H1 (cell line): ENCODE results near the gene CHST9. TPM values are rescaled to one million over a fixed set of nuclear protein-coding genes. Genes with fewer than 3 reads are reported as not detected.

Source experiments
- CTCF ChIA-PET: fragments of 300-600 bp; sonication (Branson Sonifier 250); formaldehyde crosslinking; loops from one replicate; lab custom pipeline; 2021; ENCODE audit not compliant: partially characterized antibody; lab: Charles Lee
- POLR2A ChIA-PET: fragments of 300-600 bp; sonication (Branson Sonifier 250); formaldehyde crosslinking; loops from one replicate; lab custom pipeline; 2021; ENCODE audit warnings: inconsistent platforms; ENCODE audit not compliant: partially characterized antibody; lab: Charles Lee
- DNase-seq, 2 experiments: peaks; one replicate each; pipeline versions ENCODE4 v3.0.0 to v3.0.0-alpha.2; 2010 to 2022; ENCODE audit warnings: low spot score in 2 of 2, low read depth in 1 of 2, mixed read lengths in 1 of 2
- FAIRE-seq: peaks from 2 replicates; lab custom pipeline; 2011; peaks lifted over from hg19 to GRCh38; lab: Jason Lieb, UNC
- H2AFZ ChIP-seq: 2 replicates; pipeline ENCODE4 v1.8.1; 2012; ENCODE audit warnings: low read length, inconsistent platforms
- H2AK5ac ChIP-seq: 2 replicates; pipeline ENCODE4 v1.6.1; 2013; ENCODE audit warnings: low read depth, low read length
- H2BK120ac ChIP-seq: replicated peaks from 2 replicates; pipeline ENCODE3; 2013; ENCODE audit warnings: low read depth, low read length, inconsistent platforms
- H2BK12ac ChIP-seq: 2 replicates; pipeline ENCODE4 v1.6.1; 2013; ENCODE audit warnings: low read depth, low read length
- H2BK15ac ChIP-seq: 2 replicates; pipeline ENCODE4 v1.6.1; 2013; ENCODE audit warnings: low read length
- H2BK20ac ChIP-seq: 2 replicates; pipeline ENCODE4 v1.6.1; 2013; ENCODE audit warnings: low read length
- H2BK5ac ChIP-seq: 2 replicates; pipeline ENCODE4 v1.6.1; 2013; ENCODE audit warnings: low read depth, low read length
- H3K14ac ChIP-seq: 2 replicates; pipeline ENCODE4 v1.6.1; 2013; ENCODE audit warnings: inconsistent platforms; ENCODE audit not compliant: insufficient read length
- H3K18ac ChIP-seq: 2 replicates; pipeline ENCODE4 v1.6.1; 2013; ENCODE audit warnings: low read length; ENCODE audit errors: extremely low read depth
- H3K23ac ChIP-seq: 2 replicates; pipeline ENCODE4 v1.6.1; 2013; ENCODE audit warnings: inconsistent platforms; ENCODE audit not compliant: insufficient read length
- H3K23me2 ChIP-seq: 2 replicates; pipeline ENCODE4 v1.6.1; 2013; ENCODE audit warnings: low read depth, low read length
- H3K27ac ChIP-seq: 2 replicates; pipeline ENCODE4 v1.6.1; 2011; ENCODE audit warnings: low read depth, low read length, inconsistent platforms
- H3K27me3 ChIP-seq, 4 experiments: replicated peaks in 1 of 4; 1 replicate in 1 of 4; 2 replicates in 3 of 4; pipeline versions ENCODE4 v1.6.1 to v1.8.1; 2011 to 2013; ENCODE audit warnings: low read length in 3 of 4, mild to moderate bottlenecking in 3 of 4, inconsistent platforms in 2 of 4, mixed read lengths in 2 of 4, moderate library complexity in 1 of 4; ENCODE audit not compliant: control insufficient read depth in 3 of 4, insufficient read depth in 3 of 4; ENCODE audit errors: extremely low read depth in 1 of 4
- H3K36me3 ChIP-seq, 4 experiments: 2 replicates each; pipeline versions ENCODE4 v1.6.1 to v1.8.1; 2011 to 2013; ENCODE audit warnings: mild to moderate bottlenecking in 4 of 4, low read length in 3 of 4, moderate library complexity in 2 of 4, control low read depth in 1 of 4, inconsistent platforms in 1 of 4; ENCODE audit not compliant: insufficient read depth in 4 of 4, control insufficient read depth in 2 of 4
- H3K4ac ChIP-seq: replicated peaks from 2 replicates; pipeline ENCODE3; 2013; ENCODE audit warnings: low read length, low read depth, mixed read lengths, inconsistent platforms; ENCODE audit not compliant: insufficient read length
- H3K4me1 ChIP-seq, 4 experiments: replicated peaks in 1 of 4; 1 replicate in 1 of 4; 2 replicates in 3 of 4; pipeline versions ENCODE4 v1.6.1 to v1.8.1; 2011 to 2013; ENCODE audit warnings: low read length in 3 of 4, inconsistent platforms in 2 of 4, mixed read lengths in 1 of 4; ENCODE audit not compliant: insufficient read depth in 4 of 4, control insufficient read depth in 3 of 4
- H3K4me2 ChIP-seq, 2 experiments: 2 replicates each; pipeline versions ENCODE4 v1.6.1 to v1.8.1; 2011 to 2013; ENCODE audit warnings: low read depth in 2 of 2, low read length in 2 of 2, control low read depth in 1 of 2, inconsistent platforms in 1 of 2, mild to moderate bottlenecking in 1 of 2; ENCODE audit not compliant: insufficient read depth in 1 of 2
- H3K4me3 ChIP-seq, 4 experiments: fragments of 200-600, 300-600 bp in 1 of 4; sonication (generic), shearing (Covaris generic), sonication (Bioruptor Twin) in 1 of 4; 2 replicates each; pipeline versions ENCODE4 v1.5.1 to v1.8.1; 2011 to 2016; ENCODE audit warnings: low read length in 4 of 4, low read depth in 3 of 4, control low read depth in 2 of 4, inconsistent platforms in 2 of 4, mild to moderate bottlenecking in 2 of 4, mixed read lengths in 1 of 4, moderate library complexity in 1 of 4; ENCODE audit not compliant: insufficient read depth in 2 of 4; ENCODE audit errors: extremely low read depth in 1 of 4
- H3K56ac ChIP-seq: replicated peaks from 2 replicates; pipeline ENCODE3; 2013; ENCODE audit warnings: low read depth, mild to moderate bottlenecking, mixed read lengths, low read length, inconsistent platforms; ENCODE audit not compliant: insufficient read length
- H3K79me1 ChIP-seq: 2 replicates; pipeline ENCODE4 v1.6.1; 2013; ENCODE audit warnings: low read depth, low read length, control low read depth
- H3K79me2 ChIP-seq, 2 experiments: 2 replicates each; pipeline versions ENCODE4 v1.6.1 to v1.8.1; 2012 to 2013; ENCODE audit warnings: low read length in 2 of 2, mild to moderate bottlenecking in 2 of 2, inconsistent platforms in 1 of 2; ENCODE audit not compliant: insufficient read depth in 2 of 2, control insufficient read depth in 1 of 2
- H3K9ac ChIP-seq, 4 experiments: replicated peaks in 1 of 4; 1 replicate in 1 of 4; 2 replicates in 3 of 4; pipeline versions ENCODE4 v1.6.1 to v1.8.1; 2011 to 2013; ENCODE audit warnings: low read depth in 3 of 4, low read length in 3 of 4, control low read depth in 2 of 4, mild to moderate bottlenecking in 2 of 4, moderate library complexity in 2 of 4, inconsistent platforms in 1 of 4; ENCODE audit errors: extremely low read depth in 1 of 4
- H3K9me3 ChIP-seq, 2 experiments: 2 replicates each; pipeline versions ENCODE4 v1.6.1 to v1.8.1; 2012 to 2013; ENCODE audit warnings: mild to moderate bottlenecking in 2 of 2, moderate library complexity in 2 of 2, control low read depth in 1 of 2, inconsistent platforms in 1 of 2, low read depth in 1 of 2, low read length in 1 of 2, mixed read lengths in 1 of 2; ENCODE audit not compliant: insufficient read depth in 2 of 2
- H4K20me1 ChIP-seq, 2 experiments: replicated peaks in 1 of 2; 2 replicates each; pipeline versions ENCODE3 to v1.8.1; 2011 to 2013; ENCODE audit warnings: inconsistent platforms in 2 of 2, low read length in 2 of 2, mild to moderate bottlenecking in 1 of 2; ENCODE audit not compliant: insufficient read depth in 2 of 2, control insufficient read depth in 1 of 2
- H4K5ac ChIP-seq: 2 replicates; pipeline ENCODE4 v1.6.1; 2013; ENCODE audit warnings: low read length, low read depth, mixed read lengths, inconsistent platforms; ENCODE audit not compliant: insufficient read length
- H4K8ac ChIP-seq: 2 replicates; pipeline ENCODE4 v1.8.0; 2013; ENCODE audit warnings: mild to moderate bottlenecking, moderate library complexity, low read length, inconsistent platforms; ENCODE audit not compliant: insufficient read depth; ENCODE audit errors: extremely low read depth
- H4K91ac ChIP-seq: replicated peaks from 2 replicates; pipeline ENCODE3; 2013; ENCODE audit warnings: low read length, mixed read lengths, inconsistent platforms; ENCODE audit not compliant: insufficient read length
- CREB1 ChIP-seq: IDR thresholded peaks from 2 replicates; pipeline ENCODE4 v1.6.1; 2012; ENCODE audit warnings: inconsistent platforms
- EGR1 ChIP-seq: IDR thresholded peaks from 2 replicates; pipeline ENCODE4 v1.6.1; 2011; ENCODE audit warnings: low read depth, low read length, borderline replicate concordance
- EZH2 ChIP-seq: fragments of 200-600 bp; sonication (generic); IDR thresholded peaks from 2 replicates; pipeline ENCODE4 v1.7.1; 2012; ENCODE audit warnings: low read depth, mild to moderate bottlenecking, moderate library complexity, low read length, inconsistent platforms; ENCODE audit not compliant: severe bottlenecking
- GTF2F1 ChIP-seq: IDR thresholded peaks from 2 replicates; pipeline ENCODE4 v1.6.1; 2012; ENCODE audit warnings: low read depth, low read length, improper control_type of control experiment, borderline replicate concordance
- HDAC2 ChIP-seq, 2 experiments: fragments of 300-600 bp in 1 of 2; sonication (generic) in 1 of 2; IDR thresholded peaks; 2 replicates each; pipeline ENCODE4 v1.6.1; 2011 to 2012; ENCODE audit warnings: low read depth in 2 of 2, low read length in 2 of 2, mild to moderate bottlenecking in 2 of 2, moderate library complexity in 2 of 2, borderline replicate concordance in 1 of 2, inconsistent platforms in 1 of 2
- HDAC6 ChIP-seq: IDR thresholded peaks from one replicate; pipeline ENCODE4 v1.7.1; 2012; ENCODE audit warnings: low read depth, mild to moderate bottlenecking, inconsistent platforms, low read length, moderate library complexity
- KDM1A ChIP-seq: fragments of 200-600, 300-600 bp; sonication (generic); IDR thresholded peaks from 2 replicates; pipeline ENCODE4 v1.7.1; 2016; ENCODE audit warnings: mild to moderate bottlenecking, low read length, borderline replicate concordance
- POU5F1 ChIP-seq: IDR thresholded peaks from 2 replicates; pipeline ENCODE4 v1.6.1; 2011; ENCODE audit warnings: low read depth, mild to moderate bottlenecking, low read length, moderate library complexity
- RBBP5 ChIP-seq: IDR thresholded peaks from 2 replicates; pipeline ENCODE4 v1.7.1; 2012; ENCODE audit warnings: low read depth, mild to moderate bottlenecking, inconsistent platforms, low read length, moderate library complexity, borderline replicate concordance
- SIX5 ChIP-seq: IDR thresholded peaks from 2 replicates; pipeline ENCODE4 v1.6.1; 2011; ENCODE audit warnings: mild to moderate bottlenecking, low read depth, low read length
- SP4 ChIP-seq: IDR thresholded peaks from 2 replicates; pipeline ENCODE4 v1.6.1; 2012; ENCODE audit warnings: low read length, inconsistent platforms
- TEAD4 ChIP-seq: IDR thresholded peaks from 2 replicates; pipeline ENCODE4 v1.6.1; 2012; ENCODE audit warnings: low read depth, low read length, inconsistent platforms, mixed read lengths
- WGBS, 2 experiments: shearing (Covaris generic) in 1 of 2; methylation state at CpG; one replicate each; pipeline versions ENCODE4 v1.1.6 to v1.1.7; 2013 to 2015; ENCODE audit warnings: low lambda C conversion rate in 2 of 2, mixed read lengths in 2 of 2, inconsistent platforms in 1 of 2, low coverage in 1 of 2, missing lambda C conversion rate in 1 of 2; ENCODE audit not compliant: insufficient replicate concordance in 2 of 2, insufficient coverage in 1 of 2, insufficient read length in 1 of 2; ENCODE audit errors: extremely low coverage in 1 of 2, missing lambda C conversion rate in 1 of 2; 5-methylcytosine and 5-hydroxymethylcytosine counted together
- polyA plus RNA-seq, 7 experiments: library from polyadenylated mRNA; depleted of rRNA in 3 of 7; stranded (reverse) in 5 of 7; unstranded in 2 of 7; fragments of >200 nt in 5 of 7; fragments of 200-250 nt in 2 of 7; gene quantifications; 1 replicate in 5 of 7; 2 replicates in 1 of 7; 4 replicates in 1 of 7; pipeline versions ENCODE4 v1.2.1 to v1.2.3, GENCODE V29; 2011 to 2013; ENCODE audit warnings: missing spikeins in 2 of 7, mixed read lengths in 2 of 7
- total RNA-seq: library from RNA; stranded (reverse); fragmentation: NEBNext Ultra II Directional; extraction: Animal tissue kit (Norgen Biotek cat#: 25700); gene quantifications from 2 replicates; pipeline ENCODE4 v1.2.1, GENCODE V29; 2021
- TF ChIP-seq, protein P1 (sequence below): IDR thresholded peaks from 2 replicates; pipeline ENCODE4 v1.6.1; 2012; ENCODE audit warnings: low read length, inconsistent platforms

The CHST9 gene
- total and polyA plus RNA-seq, 2 of the 8 experiments (the other 6 are each of a cell fraction or from before 2014, with no cell fraction given) = 3.2 to 24.3 TPM

DNA sequence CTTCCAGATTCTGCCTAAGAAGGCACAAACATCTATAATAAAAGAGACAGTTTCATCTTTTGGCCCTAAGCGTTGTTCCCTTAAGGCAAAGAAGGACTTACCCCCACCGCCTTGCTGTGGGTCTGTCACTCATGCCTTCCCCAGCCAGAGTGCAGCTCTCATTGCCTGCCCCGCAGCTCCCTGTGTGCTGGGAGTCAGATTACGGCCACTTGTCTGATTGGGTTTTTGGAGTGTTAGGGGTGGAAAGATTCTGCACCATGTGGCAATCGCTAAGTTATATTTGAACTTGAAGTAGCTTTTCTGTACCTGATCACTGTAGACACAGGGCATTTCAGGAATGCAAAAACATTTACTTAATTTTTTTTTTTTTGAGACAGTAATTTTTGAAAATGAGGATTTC is 319.6 kb downstream of the CHST9 start, which contains the start of gene AQP4:
TSS of gene AQP4 (minus strand) at position 151 of the 400 bp plus-strand sequence. CDS start at position 133, 18 bp downstream.
- H4K20me1 ChIP-seq = no peaks in the 10 kb centered on the region
- no peak within 1 kb of the TSS for H4K91ac ChIP-seq
- H3K79me1 ChIP-seq = no peaks in the 10 kb centered on the region
- no peak within 1 kb of the TSS for H3K14ac ChIP-seq
- POLR2A ChIA-PET = interaction anchor here (1.0 kb wide), 1 partner anchor 9 kb away, joined by 3 read pairs; no protein-coding TSS in a partner anchor
- H3K18ac ChIP-seq = no peak within 1 kb of the TSS
- 63% methylated on average over 5 of the region's 5 CpGs; no CpG with 5 or more reads in 1 of the 2 experiments for WGBS, 2 experiments
- no peak within 1 kb of the TSS for H2BK20ac ChIP-seq
- H3K23ac ChIP-seq = no peak within 1 kb of the TSS
- no peaks in the 10 kb centered on the region for H3K36me3 ChIP-seq
- no peak within 1 kb of the TSS for H3K9ac ChIP-seq
- DNase-seq (no peak), FAIRE-seq (no peak)
- H2AFZ ChIP-seq = no peak within 1 kb of the TSS
- H3K23me2 ChIP-seq = peaks cover 5% of the 10 kb centered on the region; the same call in 1 of the 2 replicates
- no peak within 1 kb of the TSS for H2BK120ac ChIP-seq
- CTCF ChIA-PET = interaction anchor here (0.6 to 2.2 kb wide), 4 partner anchors 26 to 362 kb away, joined by 3 to 6 read pairs (median 4); no protein-coding TSS in a partner anchor
- no peak within 1 kb of the TSS for H4K5ac ChIP-seq
- H2BK12ac ChIP-seq = no peak within 1 kb of the TSS
- H3K4ac ChIP-seq = no peak within 1 kb of the TSS
- no peak within 1 kb of the TSS for H3K56ac ChIP-seq
- no peak within 1 kb of the TSS for H3K4me2 ChIP-seq
- no peaks in the 10 kb centered on the region for H3K79me2 ChIP-seq
- no peak within 1 kb of the TSS for H3K4me3 ChIP-seq
- no peak within 1 kb of the TSS for H2BK5ac ChIP-seq
- no peaks in the 10 kb centered on the region for H3K9me3 ChIP-seq
- no peak within 1 kb of the TSS for H3K27ac ChIP-seq
- H3K4me1 ChIP-seq = peaks cover under 1 to 17% (median 7%) of the 10 kb centered on the region in 4 experiments; a peak in 6 of 7 replicates
- H4K8ac ChIP-seq = no peak within 1 kb of the TSS
- H3K27me3 ChIP-seq = peaks cover 0 to 5% (median 3%) of the 10 kb centered on the region in 4 experiments; a peak in 3 of 7 replicates
- no peak within 1 kb of the TSS for H2BK15ac ChIP-seq
- H2AK5ac ChIP-seq = no peak within 1 kb of the TSS
- TF ChIP-seq RBBP5 (no peak), SP4 (no peak), KDM1A (no peak), HDAC2 (IDR thresholded peaks at IDR 0.05; ENCODE audit: borderline replicate concordance in 1 of 2, low read depth in 2 of 2, low read length in 2 of 2) (no peak), HDAC6 (no peak), SIX5 (no peak), EGR1 (no peak), EZH2 (no peak), GTF2F1 (no peak), CREB1 (no peak), TEAD4 (no peak), POU5F1 (no peak)
- TF ChIP-seq, protein P1, sequence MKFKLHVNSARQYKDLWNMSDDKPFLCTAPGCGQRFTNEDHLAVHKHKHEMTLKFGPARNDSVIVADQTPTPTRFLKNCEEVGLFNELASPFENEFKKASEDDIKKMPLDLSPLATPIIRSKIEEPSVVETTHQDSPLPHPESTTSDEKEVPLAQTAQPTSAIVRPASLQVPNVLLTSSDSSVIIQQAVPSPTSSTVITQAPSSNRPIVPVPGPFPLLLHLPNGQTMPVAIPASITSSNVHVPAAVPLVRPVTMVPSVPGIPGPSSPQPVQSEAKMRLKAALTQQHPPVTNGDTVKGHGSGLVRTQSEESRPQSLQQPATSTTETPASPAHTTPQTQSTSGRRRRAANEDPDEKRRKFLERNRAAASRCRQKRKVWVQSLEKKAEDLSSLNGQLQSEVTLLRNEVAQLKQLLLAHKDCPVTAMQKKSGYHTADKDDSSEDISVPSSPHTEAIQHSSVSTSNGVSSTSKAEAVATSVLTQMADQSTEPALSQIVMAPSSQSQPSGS = no peak
